GM19035 (cell line): Measurements from ENCODE around the gene GPR143.
"Not testable (repeated sequence)": the region's sequence is repeated elsewhere in the genome, so short reads cannot be mapped to it uniquely, and the experiment has no call there.

Experiments used
- ATAC-seq: cut with Tn5 transposase; IDR thresholded peaks from one replicate; pipeline ENCODE4 v1.9.1; 2021; ENCODE audit not compliant: unreplicated experiment

GPR143 gene

DNA sequence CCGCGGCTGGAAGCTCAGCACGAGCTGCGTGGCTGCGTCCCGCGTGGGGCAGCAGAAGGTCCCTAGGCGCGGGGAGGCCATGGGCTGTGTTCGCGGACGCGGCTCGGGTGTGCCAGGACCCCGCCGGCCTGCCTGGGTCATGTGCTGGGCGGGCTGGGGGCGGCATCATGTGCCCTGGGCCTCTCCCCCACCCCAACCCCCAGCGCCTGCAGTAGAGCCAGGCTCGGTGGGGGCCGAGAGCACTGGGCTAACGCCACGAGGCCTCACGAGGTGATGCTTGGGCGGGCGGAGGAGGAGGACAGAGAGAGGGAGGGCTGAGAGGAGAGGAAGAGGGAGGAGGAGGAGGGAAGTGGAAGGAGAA, at the start of gene GPR143:
Gene GPR143, minus strand, starts transcription at position 111 of the 361 bp plus-strand sequence. Its CDS starts 30 bp downstream, at position 81.
- no peak for ATAC-seq

DNA sequence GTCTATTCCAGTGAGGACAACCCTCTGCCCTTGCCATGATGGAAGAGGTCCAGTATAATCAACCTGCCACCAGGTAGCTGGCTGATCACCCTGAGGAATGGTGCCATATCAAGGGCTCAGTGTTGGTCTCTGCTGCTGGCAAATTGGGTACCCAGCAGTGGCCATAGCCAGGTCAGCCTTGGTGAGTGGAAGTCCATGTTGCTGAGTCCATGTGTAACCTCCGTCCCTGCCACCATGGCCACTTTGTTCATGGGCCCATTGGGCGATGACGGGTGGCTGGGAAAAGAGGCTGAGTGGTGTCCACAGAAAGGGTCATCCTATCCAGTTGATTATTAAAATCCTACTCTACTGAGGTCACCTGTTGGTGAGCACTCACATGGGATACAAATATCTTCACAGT, 45.4 kb upstream of the GPR143 start:
- not testable (repeated sequence) for ATAC-seq

- not testable (repeated sequence) for ATAC-seq
These were observed 44.2 kb upstream of the GPR143 start for GRCh38 chrX:9809876-9810275.

- no peak for ATAC-seq
These were observed 41.9 kb upstream of the GPR143 start for GRCh38 chrX:9807355-9808182.

DNA sequence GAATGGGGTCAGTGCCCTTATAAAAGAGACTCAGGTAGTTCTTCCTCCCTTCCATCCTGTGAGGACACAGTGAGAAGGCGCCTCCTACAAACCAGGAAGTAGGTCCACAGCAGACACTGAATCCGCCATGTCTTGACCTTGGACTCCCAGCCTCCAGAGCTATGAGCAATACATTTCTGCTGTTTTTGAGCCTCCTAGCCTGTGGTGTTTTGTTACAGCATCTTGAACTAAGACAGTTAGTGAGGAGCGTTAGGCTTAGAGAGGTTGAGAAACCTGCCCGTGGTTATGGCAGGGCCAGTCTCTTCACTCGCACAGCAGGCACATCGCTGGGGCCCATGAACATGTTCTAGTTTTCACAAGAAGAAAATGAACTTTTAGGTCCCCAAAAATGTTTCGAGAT, 40.3 kb upstream of the GPR143 start:
- no peak for ATAC-seq

DNA sequence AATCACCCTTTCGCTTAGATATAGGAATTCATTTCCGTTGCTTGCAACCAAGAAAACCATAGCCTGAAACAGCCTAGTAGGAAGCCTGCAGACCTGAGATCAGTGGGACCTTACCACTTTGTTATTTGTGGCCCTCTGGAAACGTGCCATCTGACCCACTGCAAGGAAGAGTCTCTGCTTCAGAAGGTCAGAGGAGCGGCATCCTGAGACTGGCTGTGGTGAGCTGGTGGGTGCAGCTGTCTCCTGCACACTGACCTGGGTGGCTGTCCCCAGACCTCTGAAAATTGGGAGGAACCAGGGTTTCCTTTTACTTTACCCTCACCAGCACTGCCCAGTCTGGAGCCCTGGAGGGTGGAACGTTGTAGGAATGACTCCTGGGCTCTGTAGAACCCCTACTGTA, 38.8 kb upstream of the GPR143 start:
- ATAC-seq = no peak

DNA sequence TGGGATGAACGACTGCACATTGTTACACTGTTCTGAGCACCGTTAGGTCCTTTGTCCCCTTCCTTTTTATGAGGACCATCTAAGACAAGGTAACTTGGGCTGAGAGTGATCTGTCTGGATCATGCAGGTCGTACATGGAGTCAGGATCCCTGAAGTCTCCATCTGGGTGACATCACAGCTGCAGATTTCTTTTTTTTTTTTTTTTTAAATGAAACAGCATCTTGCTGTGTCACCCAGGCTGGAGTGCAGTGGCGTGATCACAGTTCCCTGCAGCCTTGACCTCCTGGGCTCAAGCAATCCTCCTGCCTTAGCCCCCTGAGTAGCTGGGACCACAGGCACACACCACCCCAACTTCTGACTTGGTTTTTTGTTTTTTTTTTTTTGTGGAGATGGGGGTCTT, 37.1 kb upstream of the GPR143 start:
- ATAC-seq = no peak

GRCh38 chrX:9797384-9798360, 32.0 kb upstream of the GPR143 start:
- ATAC-seq = no peak

DNA sequence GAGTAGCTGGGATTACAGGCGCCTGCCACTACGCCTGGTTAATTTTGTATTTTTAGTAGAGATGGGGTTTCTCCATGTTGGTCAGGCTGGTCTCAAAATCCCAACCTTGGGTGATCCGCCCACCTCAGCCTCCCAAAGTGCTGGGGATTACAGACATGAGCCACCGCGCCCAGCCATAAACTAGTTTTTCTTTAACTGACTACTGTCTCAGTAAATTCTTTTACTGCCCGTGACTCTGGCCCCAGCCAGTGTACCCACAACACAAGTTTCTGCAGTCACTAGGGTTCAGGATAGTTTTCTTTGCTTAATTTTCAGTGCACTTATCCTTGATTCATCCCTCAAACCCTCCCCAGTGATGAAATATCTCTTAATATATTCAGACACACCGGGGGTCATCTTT, 28.8 kb upstream of the GPR143 start:
- no peak for ATAC-seq

DNA sequence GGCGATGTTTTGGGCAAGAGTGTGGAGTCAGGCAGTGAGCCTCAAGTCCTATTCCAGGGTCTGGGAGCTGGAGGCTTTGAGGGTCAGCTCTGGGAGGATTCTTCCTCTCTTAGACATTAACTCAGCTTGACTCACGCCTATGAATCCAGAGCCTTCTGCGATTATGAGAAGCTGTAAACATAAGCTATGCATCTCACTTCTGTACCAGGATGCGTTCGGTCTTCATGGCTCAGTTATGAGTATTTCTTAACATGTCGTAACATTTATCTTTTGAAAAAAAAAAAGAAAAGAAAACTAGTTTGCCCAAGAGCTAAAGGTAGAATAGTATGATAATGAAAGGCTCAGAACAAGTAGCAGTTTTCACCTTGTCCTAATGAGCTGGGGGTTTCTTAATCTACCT, 25.2 kb upstream of the GPR143 start:
- ATAC-seq = no peak

- no peak for ATAC-seq
These were observed 23.9 kb upstream of the GPR143 start for GRCh38 chrX:9789555-9789954.

GRCh38 chrX:9788911-9789310, 23.3 kb upstream of the GPR143 start:
- ATAC-seq = no peak

GRCh38 chrX:9786798-9787635, 21.4 kb upstream of the GPR143 start:
- ATAC-seq = no peak

- no peak for ATAC-seq
These were observed 20.5 kb upstream of the GPR143 start, which contains the start of gene SHROOM2 for GRCh38 chrX:9785944-9786797. Gene SHROOM2, plus strand, starts transcription at chrX:9786429. Its CDS starts 117 bp downstream, at chrX:9786546.

GRCh38 chrX:9785254-9785943, 19.8 kb upstream of the GPR143 start:
- no peak for ATAC-seq

DNA sequence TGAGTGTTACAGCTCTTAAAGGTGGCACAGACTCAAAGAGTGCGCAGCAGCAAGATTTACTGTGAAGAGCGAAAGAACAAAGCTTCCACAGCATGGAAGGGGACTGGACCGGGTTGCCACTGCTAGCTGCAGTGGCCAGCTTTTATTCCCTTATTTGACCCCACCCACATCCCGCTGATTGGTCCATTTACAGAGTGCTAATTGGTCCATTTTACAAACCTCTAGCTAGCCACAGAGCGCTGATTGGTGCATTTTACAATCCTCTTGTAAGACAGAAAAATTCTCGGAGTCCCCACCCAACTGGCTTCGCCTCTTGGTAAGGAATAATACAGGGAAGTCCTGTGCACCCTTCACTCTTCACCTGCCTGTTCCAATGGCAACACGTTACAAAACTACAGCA, 18.7 kb upstream of the GPR143 start:
- no peak for ATAC-seq

DNA sequence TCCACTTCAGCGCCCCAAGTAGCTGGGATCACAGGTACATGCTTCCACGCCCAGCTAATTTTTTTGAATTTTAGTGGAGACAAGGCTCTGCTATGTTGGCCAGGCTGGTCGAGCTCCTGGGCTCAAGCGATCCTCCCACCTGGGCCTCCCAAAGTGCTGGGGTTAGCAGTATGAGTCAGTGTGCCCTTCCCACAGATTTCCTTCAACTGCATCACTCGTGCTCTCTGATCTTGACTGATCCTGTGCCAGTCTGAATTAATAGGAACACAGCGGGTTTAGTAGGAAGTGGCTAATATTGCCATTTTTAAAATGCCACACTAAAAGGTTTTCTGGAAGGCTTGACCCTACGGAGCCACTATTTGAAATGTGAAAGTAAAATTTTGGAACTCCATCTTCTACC, 16.3 kb upstream of the GPR143 start:
- no peak for ATAC-seq

GRCh38 chrX:9775930-9776329, 10.3 kb upstream of the GPR143 start:
- ATAC-seq = no peak

- no peak for ATAC-seq
These were observed 7.3 kb upstream of the GPR143 start for GRCh38 chrX:9772943-9773342.
